NCI-H1930 (cell line): ENCODE results near the gene TMEM127.
A peak's percentile ranks its signal among the peaks of the same experiment; 100 is the strongest.
"Not testable (repeated sequence)": the region's sequence is repeated elsewhere in the genome, so short reads cannot be mapped to it uniquely, and the experiment has no call there.

Experiments
- DNase-seq, 2 experiments: peaks; one replicate each; lab custom pipeline; 2025; lab: John Stamatoyannopoulos, UW

TMEM127 gene

GRCh38 chr2:96241227-96241626 is 24.6 kb downstream of the TMEM127 start:
- DNase-seq, result no peak

- no peak for DNase-seq
Measured at GRCh38 chr2:96240341-96241038, 25.3 kb downstream of the TMEM127 start.

- DNase-seq, result no peak
Measured at GRCh38 chr2:96239745-96240264, 26.0 kb downstream of the TMEM127 start.

- no peak for DNase-seq
Measured at GRCh38 chr2:96239091-96239490, 26.7 kb downstream of the TMEM127 start.

- no peak for DNase-seq
Measured at GRCh38 chr2:96238266-96238665, 27.5 kb downstream of the TMEM127 start.

- no peak for DNase-seq
Measured at GRCh38 chr2:96236882-96237281, 28.9 kb downstream of the TMEM127 start.

- no peak for DNase-seq
Measured at GRCh38 chr2:96233880-96234316, 31.9 kb downstream of the TMEM127 start.

- DNase-seq, result no peak
Measured at GRCh38 chr2:96233436-96233835, 32.4 kb downstream of the TMEM127 start.

GRCh38 chr2:96231316-96231715 is 34.5 kb downstream of the TMEM127 start:
- no peak for DNase-seq

- no peak for DNase-seq
Measured at GRCh38 chr2:96225016-96225533, 40.7 kb downstream of the TMEM127 start.

GRCh38 chr2:96221106-96221505 is 44.7 kb downstream of the TMEM127 start:
- DNase-seq, result not testable (repeated sequence)

- not testable (repeated sequence) for DNase-seq
Measured at GRCh38 chr2:96219959-96220358, 45.8 kb downstream of the TMEM127 start.

GRCh38 chr2:96218508-96219131 is 47.2 kb downstream of the TMEM127 start:
- no peak for DNase-seq

- no peak for DNase-seq
Measured at GRCh38 chr2:96214554-96214953, 51.2 kb downstream of the TMEM127 start.

GRCh38 chr2:96213379-96213778 is 52.4 kb downstream of the TMEM127 start:
- DNase-seq, result no peak

- DNase-seq, result no peak
Measured at GRCh38 chr2:96212339-96212738, 53.5 kb downstream of the TMEM127 start.

GRCh38 chr2:96209729-96210085 is 56.1 kb downstream of the TMEM127 start:
- no peak for DNase-seq

- no peak for DNase-seq
Measured at GRCh38 chr2:96209011-96209728, 56.6 kb downstream of the TMEM127 start.

GRCh38 chr2:96208143-96209010 is 57.4 kb downstream of the TMEM127 start, which contains the start of gene STARD7:
Gene STARD7, minus strand, starts transcription at chr2:96208827. Its CDS starts 393 bp downstream, at chr2:96208434.
- DNase-seq, result peak; percentile 95 to 96

- DNase-seq, result no peak
Measured at GRCh38 chr2:96207774-96208142, 58.0 kb downstream of the TMEM127 start.

- no peak for DNase-seq
Measured at GRCh38 chr2:96207073-96207773, 58.6 kb downstream of the TMEM127 start.
